ENCODE measurements around the gene CHMP4B. TPM values are rescaled to one million over a fixed set of nuclear protein-coding genes. Genes with fewer than 3 reads are reported as not detected.
"Not testable (repeated sequence)": the region's sequence is repeated elsewhere in the genome, so short reads cannot be mapped to it uniquely, and the experiment has no call there.

Gene CHMP4B
- polyA plus RNA-seq, 4 donors, result 82.7 to 111 (median 104) TPM

DNA sequence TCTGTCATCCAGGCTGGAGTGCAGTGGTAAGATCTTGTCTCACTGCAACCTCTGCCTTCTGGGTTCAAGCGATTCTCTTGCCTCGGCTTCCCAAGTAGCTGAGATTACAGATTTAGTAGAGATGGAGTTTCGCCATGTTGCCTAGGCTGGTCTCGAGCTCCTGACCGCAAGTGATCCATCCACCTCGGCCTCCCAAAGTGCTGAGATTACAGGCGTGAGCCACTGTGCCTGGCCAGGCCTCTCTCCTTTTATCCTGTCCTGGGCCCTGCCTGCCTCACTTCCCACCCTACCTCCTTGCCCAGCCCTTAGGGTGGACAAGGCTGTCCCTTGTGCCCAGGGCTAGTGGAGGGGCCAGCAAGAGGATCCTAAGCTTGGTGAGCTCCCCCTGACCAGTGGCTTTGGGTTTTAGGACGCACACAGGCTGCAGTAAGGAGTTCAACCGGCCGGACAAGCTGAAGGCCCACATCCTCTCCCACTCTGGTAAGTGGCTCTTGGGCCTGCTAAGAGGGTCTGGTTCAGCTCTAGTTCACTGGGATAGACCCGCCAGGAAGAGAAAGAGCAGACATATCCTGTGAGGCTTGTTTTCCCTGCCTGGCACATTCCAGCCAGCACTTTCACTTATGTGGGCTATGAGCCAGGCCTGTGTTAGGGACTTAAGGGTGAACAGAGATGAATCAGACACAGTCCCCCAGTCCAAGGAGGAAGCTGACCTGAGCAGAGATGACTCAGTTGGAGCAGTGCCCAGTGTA is 21.9 kb upstream of the CHMP4B start:
- DNase-seq (ENCODE audit: low read depth in 4 of 4, low spot score in 3 of 4), result no peak

- DNase-seq (ENCODE audit: low read depth in 4 of 4, low spot score in 3 of 4), result no peak
These were observed 21.3 kb upstream of the CHMP4B start for GRCh38 chr20:33789858-33790182.

DNA sequence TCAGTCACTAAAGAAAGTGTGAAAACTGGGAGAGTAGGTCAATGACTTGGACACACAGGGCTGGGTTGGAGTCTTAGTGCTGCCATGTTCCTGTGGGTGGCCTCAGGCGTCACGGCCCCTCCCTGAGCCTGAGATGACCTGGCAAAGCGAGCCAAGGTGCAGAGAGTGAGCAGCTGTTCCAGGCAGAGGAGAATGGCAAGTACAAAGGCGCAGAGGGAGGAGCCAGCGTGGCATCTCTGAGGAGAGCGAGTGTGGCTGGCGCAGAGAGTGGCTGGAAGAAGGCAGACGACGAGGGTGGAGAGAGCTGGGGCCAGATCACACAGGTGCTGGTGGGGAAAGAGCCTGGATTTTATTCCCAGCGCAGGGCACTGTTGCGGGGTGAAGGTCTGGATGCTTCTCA is 20.6 kb upstream of the CHMP4B start:
- no peak for DNase-seq (ENCODE audit: low read depth in 4 of 4, low spot score in 3 of 4)

GRCh38 chr20:33791021-33791420 is 20.1 kb upstream of the CHMP4B start:
- DNase-seq (ENCODE audit: low read depth in 4 of 4, low spot score in 3 of 4), result no peak

DNA sequence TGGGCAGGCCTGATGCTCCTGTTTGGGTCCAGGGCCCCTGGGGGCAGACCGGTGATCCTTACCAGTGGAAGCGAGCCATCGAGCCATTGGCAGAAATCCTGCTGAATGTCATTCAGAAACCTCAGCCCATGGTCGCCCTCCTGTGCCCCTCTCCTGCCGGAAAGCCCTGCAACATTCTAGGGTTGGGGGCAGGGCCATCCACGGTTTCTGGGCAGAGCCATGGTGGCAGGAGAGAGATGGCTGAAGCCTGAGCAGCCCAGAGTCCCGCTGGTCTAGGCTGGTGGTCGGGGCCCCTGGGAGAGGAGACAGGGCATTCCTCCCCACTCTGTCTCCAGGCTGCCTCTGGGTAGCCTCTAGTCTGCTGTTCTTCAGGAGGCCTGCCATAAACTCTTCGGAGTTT is 19.6 kb upstream of the CHMP4B start:
- DNase-seq (ENCODE audit: low read depth in 4 of 4, low spot score in 3 of 4), result no peak

- DNase-seq (ENCODE audit: low read depth in 4 of 4, low spot score in 3 of 4), result no peak
These were observed 19.1 kb upstream of the CHMP4B start for GRCh38 chr20:33791959-33792597.

GRCh38 chr20:33792598-33792989 is 18.6 kb upstream of the CHMP4B start:
- DNase-seq (ENCODE audit: low read depth in 4 of 4, low spot score in 3 of 4), result not testable (repeated sequence)

DNA sequence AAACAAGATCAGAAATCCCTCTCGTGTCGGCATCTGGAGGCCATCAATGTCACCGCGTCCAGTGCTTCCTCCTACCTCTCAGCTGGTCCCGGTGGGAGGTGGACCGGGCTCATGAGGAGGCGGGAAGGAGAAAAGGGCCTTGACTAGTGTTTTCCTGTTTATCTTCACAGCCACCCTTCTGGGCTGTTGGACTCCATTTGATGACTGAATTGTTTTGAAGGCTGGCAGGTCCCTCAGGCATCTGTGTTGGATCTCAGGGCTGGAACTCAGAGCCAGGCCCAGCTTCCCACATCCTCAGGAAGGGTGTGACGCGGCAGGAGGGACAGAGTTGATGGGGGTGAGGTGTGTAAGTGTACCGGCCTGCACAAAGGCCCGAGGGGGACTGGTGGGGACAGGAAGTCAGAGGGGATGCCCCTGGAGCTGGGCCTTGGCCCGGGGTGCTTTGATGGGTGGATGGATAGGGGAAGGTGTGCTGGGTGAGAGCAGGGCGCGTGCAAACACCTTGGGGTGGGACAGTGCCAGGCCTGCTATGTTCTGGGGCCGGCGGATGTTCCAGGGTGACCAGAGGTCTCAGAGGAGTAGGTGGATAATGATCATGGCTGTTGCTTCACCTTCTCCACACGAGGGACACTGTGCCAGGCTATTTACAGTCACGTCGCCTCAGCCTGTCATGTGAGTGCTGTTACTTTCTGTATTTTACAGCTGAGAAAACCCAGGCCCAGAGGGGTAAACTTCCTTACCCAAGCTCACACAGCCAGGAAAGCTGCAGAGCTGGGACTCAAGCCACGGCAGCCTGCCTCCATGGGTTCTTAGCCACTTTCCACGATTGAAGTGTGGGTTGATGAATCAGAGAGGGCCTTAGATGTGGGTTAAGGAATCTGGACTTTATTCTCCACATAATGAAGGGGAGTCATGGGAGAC is 17.9 kb upstream of the CHMP4B start:
- DNase-seq (ENCODE audit: low read depth in 4 of 4, low spot score in 3 of 4), result no peak

- DNase-seq (ENCODE audit: low read depth in 4 of 4, low spot score in 3 of 4), result no peak
These were observed 14.8 kb upstream of the CHMP4B start for GRCh38 chr20:33796263-33796906.

DNA sequence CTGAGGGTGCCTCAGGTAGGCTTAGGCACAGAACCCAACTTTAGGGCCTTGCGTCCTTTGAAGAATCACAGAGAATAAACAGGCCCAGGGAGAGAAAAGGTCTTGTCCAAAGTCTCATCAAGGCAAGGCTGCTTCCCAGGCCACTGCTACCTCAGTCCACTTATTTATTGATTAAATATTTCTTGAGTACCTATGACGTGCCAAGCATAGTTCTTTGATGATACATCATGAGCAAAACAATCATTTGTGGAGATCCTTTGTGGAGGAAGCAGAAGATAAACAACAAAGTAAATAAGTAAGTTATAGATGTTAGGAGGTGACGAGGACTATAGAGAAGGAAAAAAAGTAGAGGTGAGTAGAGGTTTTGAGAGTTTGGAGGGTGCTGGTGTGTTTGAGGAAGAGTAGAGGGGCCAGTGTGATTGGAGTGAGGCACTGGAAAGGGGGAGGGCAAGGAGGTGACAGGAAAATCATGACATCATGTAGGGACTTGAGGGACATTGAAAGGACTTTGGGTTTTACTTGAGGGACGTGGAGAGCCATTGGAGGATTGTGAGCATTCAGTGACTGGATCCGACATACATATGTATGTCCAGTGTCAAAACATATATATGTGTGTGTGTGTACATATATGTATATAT is 14.1 kb upstream of the CHMP4B start:
- DNase-seq (ENCODE audit: low read depth in 4 of 4, low spot score in 3 of 4), result no peak

GRCh38 chr20:33798444-33798843 is 12.7 kb upstream of the CHMP4B start:
- no peak for DNase-seq (ENCODE audit: low read depth in 4 of 4, low spot score in 3 of 4)

- DNase-seq (ENCODE audit: low read depth in 4 of 4, low spot score in 3 of 4), result no peak
These were observed 7.2 kb upstream of the CHMP4B start for GRCh38 chr20:33803921-33804337.

- no peak for DNase-seq (ENCODE audit: low read depth in 4 of 4, low spot score in 3 of 4)
These were observed 2.8 kb upstream of the CHMP4B start for GRCh38 chr20:33808388-33808787.

DNA sequence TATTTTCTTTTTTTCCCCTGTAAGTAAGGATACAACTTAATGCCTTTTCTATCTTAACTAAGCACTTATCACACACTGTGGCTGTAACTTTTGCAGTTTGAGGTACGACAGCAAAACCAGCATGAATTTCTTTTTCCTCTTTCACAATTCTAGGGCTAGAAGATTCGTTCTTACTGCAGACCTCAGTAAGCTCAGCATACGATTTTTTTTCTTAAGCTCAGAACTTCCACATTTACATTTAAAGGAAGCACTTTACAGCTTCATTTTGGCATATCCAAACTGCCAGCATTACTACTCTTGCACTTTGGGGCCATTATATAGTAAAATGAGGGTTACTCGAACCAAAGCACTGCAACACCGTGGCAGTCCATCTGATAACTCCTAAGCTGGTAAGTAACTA is 889 bp upstream of the CHMP4B start:
- no peak for DNase-seq (ENCODE audit: low read depth in 4 of 4, low spot score in 3 of 4)

DNA sequence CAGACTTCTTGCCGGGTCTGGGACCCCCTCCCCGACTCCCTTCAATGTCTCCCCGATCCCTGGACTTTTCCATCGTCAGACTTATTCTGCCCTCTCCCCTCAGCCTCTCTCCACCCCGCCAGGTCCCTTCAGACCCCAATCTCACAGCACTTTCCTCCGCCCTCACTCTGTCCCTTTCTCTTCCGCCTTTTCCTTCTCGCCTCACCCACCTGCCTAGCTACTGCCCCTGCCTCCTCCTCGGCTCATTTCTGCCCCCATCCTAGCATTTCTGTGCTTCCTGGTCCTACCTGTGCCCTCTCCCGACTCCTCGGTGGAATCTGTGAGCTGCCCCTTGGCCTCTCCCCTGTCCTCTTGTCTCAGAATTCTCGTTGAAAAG is 616 bp downstream of the CHMP4B start:
- DNase-seq (ENCODE audit: low read depth in 4 of 4, low spot score in 3 of 4), result no peak

DNA sequence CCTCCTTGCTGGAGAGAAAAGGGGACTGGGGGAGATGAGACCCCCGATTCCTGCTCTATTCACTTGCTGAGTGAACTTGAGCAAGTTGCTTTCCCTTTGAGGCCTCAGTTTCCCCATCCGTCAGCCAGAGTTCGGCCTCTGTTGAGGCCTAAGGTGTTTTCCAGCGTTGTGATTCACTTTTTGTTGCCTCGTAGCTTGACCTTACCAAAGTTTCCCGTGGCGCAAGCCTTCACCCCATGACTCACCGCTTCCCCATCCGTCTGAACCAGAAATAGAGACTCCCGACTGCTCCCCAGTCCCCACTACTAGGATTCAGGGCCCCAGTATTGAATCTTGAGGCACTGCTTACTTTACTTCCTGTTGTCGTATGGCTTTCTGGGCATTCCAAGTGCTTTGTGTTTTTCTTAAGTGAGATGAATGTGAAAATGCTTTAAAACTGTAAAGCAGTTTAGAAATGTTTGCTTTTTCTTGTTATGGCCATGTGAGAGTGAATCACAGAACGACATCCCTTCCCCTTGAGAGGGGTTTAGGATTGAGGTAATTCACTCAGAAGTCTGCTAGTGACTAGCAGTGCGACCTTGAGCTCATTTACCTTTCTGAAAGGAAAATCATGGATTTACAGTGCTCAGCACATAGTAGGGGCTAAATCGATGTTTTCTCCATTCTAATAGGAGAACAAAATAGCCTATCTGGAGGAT is 1.2 kb downstream of the CHMP4B start:
- DNase-seq (ENCODE audit: low read depth in 4 of 4, low spot score in 3 of 4), result no peak

DNA sequence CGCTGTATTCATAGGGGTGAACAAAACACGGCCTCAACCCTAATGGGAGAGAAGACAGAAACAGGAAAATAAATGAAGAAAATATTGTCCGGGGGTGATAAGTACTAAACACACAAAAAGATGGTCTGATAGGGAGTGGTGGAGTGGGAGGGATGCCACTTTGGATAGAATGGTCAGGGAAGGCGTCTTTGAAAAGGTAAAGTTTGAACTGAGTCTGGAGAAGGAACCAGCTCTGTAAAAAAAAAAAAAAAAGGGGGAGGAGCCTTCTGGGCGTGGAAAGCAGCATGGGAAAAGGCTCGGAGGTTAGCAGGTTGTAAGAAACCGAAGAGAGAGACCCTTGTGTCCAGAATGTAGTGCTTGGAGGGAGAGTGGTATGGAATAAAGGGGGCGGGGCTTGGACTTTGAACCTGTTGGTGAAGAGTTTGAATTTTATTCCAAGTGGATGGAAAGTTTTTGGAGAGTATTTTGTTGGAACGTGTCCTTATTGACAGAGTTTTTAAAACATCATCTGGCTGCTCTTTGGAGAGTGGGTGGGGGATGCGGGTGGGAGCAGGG is 1.8 kb downstream of the CHMP4B start:
- DNase-seq (ENCODE audit: low read depth in 4 of 4, low spot score in 3 of 4), result no peak

- DNase-seq (ENCODE audit: low read depth in 4 of 4, low spot score in 3 of 4), result no peak
These were observed 3.1 kb downstream of the CHMP4B start for GRCh38 chr20:33814238-33814712.

DNA sequence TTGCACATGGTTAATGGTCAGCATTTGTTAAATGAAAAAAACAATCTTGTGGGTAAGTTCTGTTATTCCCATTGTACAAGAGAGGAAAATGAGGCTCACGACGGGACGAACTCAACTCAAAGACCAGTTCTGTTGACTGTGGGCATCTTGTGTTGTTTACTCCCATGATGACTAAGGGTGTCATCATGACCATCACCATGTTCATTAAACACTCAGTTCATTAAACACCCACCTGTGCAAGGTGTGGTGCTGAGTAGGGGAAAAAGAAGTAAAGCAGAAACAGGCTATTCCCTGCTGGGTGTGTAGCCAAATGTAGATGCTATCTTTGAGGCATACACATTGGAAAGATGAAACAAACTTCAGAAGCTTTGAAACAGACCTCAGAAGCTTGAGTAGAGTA is 4.5 kb downstream of the CHMP4B start:
- DNase-seq (ENCODE audit: low read depth in 4 of 4, low spot score in 3 of 4), result no peak

DNA sequence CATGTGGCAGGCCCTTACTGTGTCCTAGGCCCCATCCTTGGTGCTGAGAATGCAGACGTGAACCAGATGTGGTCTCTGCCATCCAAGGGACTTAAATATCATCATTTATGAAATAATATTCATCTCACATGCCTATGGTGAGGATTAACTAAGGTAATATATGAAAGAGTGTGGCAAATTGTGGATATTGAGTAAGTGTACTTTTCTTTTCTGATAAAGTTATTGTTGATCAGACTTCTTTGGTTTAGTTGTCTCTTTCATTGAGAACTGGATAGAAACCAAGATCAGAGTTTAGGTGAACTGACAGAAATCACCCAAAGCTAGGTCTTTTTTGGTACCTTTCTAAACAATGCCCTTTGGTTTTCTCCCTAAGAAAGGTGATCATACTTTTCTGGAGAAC is 5.0 kb downstream of the CHMP4B start:
- no peak for DNase-seq (ENCODE audit: low read depth in 4 of 4, low spot score in 3 of 4)
